ENCODE results near the gene NUDCD3.

- no peak for TF ChIP-seq CTCF (IDR thresholded peaks at IDR 0.05; ENCODE audit: low read depth, low read length, missing input control)
- no peak for TF ChIP-seq RXRA (IDR thresholded peaks at IDR 0.05)
- no peak for TF ChIP-seq TAF1 (conservative IDR thresholded peaks at IDR 0.05)
- no peak for TF ChIP-seq GABPA (IDR thresholded peaks at IDR 0.05 in 1 of 2, conservative IDR thresholded peaks at IDR 0.05 in 1 of 2)
- no peak for TF ChIP-seq JUND (IDR thresholded peaks at IDR 0.05)
- no peak for TF ChIP-seq ATF3 (IDR thresholded peaks at IDR 0.05)
- TF ChIP-seq REST (IDR thresholded peaks at IDR 0.05), result no peak
- TF ChIP-seq MAX (IDR thresholded peaks at IDR 0.05), result no peak
- TF ChIP-seq RAD21 (IDR thresholded peaks at IDR 0.05), result no peak
- no peak for TF ChIP-seq NR2F2 (IDR thresholded peaks at IDR 0.05)
Measured at GRCh38 chr7:44534087-44534486, 43.6 kb upstream of the NUDCD3 start.

Data from liver (tissue), 3 donors.